HTERT RPE-1 (cell line): Measurements from ENCODE around the gene THSD8.

ENCODE experiments used
- in situ Hi-C: fragments of 300-500 bp; cut with MboI; formaldehyde crosslinking; loops from 4 replicates; pipeline ENCODE4 v1.14.3; 2020; ENCODE audit warnings: low sequenced_read_pairs

Gene THSD8

DNA sequence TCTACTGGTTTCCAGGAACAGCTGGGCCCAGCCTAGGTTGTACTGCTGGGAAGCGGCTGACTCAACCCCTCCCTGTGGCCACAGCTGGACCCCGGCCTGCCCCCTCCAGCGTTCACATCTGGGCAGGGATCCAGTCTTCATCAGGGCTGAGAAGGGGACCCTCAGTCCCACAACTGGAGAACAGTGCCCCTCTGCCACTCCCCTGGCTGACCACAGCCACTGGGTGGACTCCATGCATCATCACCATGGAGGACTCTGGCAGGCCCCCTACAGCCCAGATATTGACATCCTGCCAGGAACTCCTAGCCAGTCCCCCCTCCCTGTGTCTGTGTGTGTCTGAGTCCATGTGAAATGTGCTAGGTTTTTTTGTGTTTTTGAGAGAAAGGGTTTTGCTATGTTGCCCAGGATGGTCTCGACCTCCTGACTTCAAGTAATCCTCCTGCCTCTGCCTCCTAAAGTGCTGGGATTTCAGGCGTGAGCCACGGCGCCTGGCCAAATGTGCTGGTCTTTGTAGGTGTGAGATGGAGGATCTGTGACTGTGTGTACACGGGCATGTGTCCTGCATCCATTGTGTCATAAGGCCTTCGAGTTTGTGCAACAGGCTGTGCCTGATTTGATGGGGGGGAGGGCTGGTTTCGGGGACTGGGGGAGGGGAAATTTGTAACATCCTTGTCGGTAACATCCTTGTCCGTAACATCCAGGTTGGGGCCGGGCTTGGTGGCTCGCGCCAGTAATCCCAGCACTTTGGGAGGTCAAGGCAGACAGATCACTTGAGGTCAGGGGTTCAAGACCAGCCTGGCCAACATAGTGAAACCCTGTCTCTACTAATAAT, 22.5 kb upstream of the THSD8 start:
- in situ Hi-C loops, result no loop called here

DNA sequence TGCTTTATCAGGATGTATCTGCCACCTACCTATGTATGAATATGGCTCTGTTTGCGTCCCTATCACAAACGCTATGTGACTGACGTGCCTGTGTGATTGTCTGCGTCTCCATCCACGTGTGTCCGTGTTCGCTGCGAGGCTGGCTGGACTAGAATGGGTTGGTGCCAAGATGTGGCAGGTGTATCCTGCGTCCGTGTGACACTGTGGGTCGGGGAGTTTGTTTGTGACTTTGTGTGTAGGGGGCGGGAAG, 19.8 kb upstream of the THSD8 start:
- in situ Hi-C loops, result no loop called here

DNA sequence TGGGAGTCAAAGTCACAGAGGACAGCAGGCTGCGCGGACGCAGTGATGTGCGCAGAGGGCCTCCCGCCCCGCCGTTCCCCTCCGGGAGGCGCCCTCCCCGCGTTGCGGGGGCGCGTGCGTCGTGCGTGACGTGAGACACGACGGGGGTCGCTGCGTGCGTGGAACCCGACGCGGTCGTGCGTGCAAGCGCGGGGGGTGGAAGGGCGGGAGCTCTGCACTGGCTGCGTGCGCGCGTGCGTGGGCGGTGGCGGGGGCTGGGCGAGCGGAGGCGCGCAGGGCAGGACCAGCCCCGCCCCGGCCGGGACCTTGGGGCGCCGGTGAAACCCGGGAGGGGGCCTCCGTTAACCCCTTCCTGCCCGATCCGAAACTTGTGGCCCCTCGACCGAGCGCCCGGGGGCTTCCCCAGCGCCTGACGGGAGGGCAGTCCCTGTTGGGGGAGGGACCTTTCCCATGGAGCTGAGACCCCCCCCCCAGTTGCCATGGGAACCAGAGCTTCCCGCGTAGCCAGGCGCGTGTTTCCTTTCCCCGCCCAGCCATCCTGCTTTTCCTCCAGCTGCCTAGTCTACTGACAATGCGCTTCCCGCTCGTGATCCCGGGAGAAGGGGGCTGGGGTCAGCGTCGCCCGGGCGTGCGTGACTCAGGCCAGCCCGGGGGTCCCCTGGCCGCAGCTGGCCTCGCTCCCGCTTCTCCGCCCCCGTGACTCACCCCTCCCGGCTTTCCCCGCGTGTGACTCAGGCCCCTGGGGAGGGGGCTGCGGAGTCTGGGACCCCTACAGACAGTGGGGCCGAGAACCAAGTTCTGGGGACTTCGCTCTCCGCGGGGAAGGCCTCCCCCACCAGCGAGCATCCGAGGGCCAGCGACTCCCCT, 19.2 kb upstream of the THSD8 start:
- in situ Hi-C loops, result no loop called here

DNA sequence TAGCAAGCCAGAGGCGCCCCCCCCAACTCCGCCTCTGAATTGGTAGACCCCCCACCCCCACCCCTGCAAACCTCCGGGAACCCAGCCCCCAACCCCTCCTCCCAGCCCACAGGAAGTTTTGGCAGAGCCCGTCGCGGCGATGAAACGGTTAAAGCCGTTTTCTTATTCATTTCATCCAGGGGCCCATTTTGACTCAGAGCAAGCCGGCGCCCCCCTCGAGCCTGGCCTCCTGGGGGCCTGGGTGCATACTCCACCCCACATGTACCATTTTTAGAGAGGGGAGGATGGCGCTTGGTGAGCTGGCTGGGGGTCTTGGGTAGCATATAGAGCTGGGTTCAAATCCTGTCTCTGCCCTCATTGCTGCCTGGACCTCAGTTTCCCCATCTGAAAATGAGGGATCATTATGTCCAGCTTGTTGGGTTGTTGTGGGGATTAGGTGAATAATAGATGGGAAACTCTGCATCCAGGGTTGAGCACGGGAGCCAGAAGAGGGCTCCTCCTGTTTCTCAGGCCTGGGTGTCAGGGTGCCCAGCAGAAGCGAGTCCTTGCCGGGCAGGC, 18.5 kb upstream of the THSD8 start:
- in situ Hi-C loops, result no loop called here

DNA sequence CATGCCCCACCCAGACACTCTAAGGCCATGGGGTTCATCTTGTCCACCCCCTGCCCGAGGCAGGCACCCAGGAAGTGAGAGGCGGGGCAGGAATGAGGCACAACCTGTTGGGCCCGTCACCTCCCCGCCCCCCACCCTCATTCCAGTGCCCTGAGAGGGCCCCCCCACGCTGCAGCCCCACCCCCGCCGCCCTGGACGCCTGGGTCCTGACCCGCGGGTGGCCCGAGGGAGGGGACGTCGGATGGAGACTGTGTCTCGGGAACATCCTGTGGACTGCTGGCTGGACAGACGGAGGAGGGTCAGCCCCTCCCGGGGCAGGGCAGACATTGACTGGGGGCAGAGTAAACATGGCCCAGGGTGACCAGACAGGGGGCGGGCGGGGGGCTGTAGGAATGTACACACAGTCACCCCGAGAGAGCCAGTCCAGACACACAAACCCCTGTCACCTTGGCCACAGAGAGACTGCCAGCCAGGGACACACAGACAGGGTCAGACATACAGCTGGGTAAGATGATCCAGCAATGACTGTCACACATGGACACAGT, 17.9 kb upstream of the THSD8 start:
- in situ Hi-C loops, result no loop called here

DNA sequence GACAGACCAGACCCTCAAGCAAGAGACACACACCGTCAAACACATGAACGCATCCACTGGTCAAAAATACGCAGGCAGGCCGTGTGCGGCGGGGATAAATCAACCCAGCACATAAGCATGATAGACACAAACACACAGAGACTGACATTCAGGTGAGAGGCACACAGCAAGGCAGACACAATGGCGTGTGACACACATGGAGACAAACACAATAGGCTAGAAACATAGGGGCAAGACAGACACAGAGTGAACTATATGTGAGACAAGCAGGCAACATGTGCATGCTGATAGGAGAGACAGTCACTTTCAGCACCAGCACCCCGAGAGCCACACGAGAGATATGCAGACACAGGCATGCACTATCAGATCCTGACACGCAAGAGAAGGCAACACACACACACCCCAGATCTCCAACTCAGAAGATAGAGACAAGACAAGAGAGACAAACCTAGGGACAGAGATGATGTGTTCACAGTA, 17.4 kb upstream of the THSD8 start:
- in situ Hi-C loops, result no loop called here

DNA sequence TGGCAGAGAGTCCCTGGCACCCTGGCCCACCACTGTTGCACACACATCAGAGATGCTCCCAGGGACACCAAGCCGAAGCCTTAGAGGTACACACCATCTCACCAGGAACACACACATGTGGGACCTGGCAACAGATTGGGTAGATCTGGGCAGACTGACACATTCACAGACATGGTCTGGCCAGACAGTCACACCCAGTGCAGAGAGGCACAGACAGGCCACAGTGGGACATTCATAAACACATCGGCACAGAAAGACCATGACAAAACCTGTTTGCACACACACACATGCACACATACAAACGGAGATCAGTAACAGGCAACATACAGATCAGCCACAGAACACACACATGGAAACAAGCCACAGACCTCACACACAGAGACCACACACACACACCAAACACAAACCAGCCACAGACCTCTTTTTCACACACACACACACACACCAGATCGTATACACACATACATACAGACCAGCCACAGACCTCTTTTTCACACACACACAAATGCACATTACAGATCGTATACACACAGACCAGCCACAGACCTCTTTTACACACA, 16.9 kb upstream of the THSD8 start:
- in situ Hi-C loops, result no loop called here

DNA sequence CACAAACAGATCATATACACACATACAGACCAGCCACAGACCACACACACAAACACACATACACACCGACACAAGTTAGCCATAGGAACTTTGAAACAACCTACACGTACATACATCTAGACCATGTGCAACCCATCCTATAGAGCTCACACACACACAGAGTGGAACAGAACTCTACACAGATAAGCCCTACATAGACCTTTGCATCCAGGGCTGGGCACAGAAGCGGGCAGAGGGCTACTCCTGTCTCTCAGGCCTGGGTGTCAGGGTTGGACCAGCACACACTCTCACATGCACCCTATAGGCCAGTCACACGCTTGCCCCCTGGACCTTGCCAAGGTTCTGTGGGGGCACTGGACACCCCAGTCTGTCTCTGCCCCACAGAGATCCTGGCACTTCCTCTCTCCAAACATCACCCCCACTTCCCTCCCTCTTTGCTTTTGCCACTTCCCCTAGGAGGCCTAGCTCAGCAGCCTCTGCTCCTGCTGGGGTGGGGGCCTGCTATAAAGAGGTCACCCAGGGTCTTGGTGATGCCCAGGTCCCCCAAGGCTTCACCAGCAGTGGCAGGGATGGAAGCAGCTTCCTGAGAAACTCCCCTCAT, 16.3 kb upstream of the THSD8 start:
- in situ Hi-C loops, result no loop called here

DNA sequence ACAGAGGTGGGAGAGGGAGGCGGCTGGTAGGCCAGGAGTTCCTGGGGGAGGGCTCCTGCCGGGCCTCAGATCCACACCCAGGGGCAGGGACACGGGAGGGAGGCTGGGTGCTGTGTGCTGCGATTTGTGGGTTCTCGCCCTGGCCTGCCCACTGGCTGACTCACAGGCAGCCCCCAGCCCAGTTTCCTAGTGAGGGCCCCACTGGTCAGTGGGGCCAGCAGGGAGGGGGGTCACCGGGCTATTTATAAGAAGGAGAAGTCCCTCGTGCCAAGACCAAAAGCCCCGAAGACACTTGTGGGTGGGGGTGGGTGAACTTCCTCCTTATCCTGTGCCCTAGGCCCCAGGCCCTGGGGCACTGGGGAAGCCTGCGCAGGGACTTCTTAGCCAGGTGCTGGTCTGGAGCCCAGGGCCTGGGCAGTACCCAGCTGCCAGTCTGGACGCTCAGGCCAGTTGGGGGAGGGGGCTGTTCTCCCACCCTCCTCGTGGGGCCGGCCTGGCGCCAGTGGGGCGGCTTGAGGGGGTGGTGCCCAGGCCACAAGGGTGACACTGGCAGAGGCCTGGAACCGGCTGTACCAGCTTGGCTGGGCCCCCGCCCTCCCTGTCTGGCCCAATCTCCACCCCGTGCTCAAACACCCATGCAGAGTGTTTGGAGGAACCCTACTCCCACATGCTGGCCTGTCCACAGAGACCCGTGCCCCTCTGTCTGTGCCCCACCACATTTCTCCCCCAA, 15.6 kb upstream of the THSD8 start:
- in situ Hi-C loops, result no loop called here

DNA sequence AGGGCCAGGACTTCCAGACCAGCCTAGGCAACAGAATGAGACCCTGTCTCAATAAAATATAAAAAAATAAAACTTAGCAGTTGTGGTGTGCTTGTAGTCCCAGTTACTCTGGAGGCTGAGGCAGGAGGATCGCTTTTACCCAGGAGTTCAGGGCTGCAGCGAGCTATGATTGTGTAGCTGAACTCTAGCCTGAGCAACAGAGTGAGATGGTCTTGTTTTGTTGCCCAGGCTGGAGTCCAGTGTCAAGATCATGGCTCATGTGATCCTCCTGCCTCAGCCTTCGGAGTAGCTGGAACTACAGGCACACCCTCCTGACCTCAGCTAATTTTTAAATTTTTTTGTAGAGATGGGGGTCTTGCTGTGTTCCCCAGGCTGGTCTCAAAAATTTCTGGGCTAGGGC, 14.9 kb upstream of the THSD8 start:
- in situ Hi-C loops, result no loop called here

DNA sequence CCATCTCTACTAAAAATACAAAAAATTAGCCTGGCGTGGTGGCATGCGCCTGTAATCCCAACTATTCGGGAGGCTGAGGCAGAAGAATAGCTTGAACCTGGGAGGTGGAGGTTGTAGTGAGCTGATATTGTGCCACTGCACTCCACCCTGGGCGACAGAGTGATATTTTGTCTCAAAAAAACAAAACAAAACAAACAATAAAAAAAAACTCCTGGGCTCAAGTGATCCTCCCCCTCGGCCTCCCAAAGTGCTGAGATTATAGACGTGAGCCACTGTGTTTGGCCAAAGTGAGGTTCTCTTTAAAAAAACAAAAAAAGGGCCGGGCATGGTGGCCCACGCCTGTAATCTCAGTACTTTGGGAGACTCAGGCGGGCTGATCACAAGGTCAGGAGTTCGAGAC, 14.4 kb upstream of the THSD8 start:
- in situ Hi-C loops, result no loop called here

DNA sequence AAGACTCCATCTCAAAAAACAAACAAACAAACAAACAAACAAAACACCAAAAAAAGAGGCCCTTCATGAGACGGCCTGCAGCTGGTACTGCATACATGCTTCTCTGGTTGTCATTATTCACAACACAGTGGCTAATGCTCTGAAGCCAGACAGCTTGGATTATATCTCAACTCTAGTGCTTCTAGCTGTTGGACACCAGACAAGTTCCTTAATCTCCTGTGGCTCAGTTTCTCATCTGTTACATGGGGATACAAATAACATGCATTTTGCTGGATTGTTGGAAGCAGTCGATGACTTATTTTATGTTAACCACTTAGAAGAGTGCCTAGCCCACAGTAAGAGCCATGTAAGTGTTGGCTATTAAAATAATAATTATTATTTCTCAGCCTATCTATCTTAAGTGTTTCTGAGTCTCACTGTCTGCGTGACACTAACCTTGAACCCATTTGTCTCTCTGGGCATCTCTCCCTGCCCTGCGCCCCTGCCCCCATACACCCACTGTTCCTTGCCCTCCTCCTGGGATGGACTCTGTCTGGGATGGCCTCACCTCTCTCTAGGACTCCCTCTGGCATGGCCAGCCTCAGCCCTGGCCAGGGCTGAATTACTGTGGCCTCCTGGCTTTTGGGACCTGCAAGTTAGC, 13.7 kb upstream of the THSD8 start:
- in situ Hi-C loops, result no loop called here

DNA sequence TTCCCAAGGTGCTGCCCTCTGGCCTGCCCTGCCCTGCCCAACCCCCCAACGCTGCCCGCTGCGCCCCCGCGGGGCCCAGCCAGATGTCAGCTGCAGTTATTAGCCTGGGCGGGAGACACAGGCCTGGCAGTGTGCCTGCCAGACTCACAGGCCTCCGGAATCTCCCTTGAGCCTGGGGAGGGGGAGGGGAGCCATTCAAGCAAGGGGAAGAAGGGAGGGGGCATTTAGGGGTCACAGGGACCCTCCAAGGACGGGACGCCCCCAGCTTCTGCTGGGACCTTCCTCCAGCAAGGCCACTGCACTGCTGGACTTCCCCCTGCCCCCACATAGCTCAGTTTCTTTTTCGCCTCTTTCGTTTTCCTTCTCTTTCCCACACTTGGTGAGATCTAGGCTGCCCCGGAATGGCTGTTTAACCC, 13.2 kb upstream of the THSD8 start:
- in situ Hi-C loops, result no loop called here

DNA sequence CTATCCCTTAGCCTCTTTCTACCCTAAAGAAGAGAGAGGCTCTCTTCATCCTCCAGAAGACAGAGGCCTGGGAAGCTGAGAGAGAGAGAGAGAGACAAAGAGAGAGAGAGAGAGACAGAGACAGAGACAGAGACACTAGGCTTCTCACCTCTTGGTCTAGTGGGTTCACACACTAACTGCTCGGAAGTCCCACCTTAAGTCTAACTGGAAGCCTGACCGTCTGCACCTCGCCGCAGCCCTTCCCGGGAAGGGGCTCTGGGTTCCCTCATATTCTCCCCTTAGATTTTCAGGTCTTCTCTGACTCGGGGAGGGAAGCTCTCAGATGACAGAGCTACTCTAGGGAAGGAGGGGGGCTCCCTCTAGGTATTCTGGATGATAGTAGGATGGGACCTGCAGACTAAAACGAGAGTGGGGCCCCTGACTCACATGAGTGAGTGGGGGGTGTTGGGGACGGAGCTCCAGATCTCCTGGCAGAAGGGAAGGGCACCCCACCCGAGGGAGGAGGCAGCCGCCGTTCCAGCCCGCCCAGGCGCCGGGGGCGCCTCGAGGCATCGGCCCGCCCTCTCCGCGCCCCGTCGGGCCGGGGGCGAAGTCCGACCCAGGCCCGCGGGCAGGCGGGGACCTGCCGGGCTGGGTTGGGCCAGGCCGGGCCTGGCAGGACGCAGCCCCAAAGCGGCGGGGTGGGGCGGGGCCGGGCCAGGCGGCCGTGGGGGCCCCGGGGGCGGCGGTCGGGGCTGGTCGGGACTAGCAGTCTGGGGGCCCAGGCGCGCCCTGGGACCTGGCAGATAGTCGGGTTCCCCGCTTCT, 12.6 kb upstream of the THSD8 start:
- in situ Hi-C loops, result no loop called here

DNA sequence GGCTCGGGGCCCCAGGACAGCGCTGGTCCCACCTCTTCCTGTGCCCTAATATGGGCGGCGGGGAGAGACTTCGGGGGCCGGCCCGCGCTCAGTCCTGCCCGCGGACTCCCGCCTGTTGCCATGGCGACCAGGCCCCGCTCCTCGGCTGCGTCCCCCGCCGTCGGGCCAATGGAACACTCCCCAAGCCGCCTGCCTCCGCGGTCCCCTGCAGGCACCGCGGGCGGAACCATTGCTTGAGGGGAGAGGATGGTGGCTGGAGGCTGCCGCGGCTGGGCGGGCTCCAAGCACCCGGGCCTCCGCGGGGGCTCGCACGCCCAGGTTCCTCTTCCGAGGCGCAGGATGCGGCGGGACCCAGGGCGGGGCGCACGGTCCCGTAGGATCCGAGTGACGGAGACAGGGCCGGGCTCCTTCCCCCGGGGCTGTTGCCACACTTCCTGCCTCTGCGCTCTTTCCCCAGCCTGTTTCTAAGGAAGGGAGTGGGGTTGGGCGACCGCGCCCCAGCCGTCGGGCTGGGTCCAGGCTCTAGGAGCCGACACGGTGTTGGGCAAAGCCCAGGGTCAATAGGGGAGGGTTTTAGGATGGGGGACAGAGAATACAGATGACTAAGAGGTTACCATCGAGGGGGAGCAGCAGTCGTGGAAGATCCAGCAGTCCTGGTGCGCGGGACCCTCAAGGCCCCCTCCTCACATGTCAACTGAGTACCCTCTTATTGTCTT, 11.8 kb upstream of the THSD8 start:
- in situ Hi-C loops, result no loop called here

DNA sequence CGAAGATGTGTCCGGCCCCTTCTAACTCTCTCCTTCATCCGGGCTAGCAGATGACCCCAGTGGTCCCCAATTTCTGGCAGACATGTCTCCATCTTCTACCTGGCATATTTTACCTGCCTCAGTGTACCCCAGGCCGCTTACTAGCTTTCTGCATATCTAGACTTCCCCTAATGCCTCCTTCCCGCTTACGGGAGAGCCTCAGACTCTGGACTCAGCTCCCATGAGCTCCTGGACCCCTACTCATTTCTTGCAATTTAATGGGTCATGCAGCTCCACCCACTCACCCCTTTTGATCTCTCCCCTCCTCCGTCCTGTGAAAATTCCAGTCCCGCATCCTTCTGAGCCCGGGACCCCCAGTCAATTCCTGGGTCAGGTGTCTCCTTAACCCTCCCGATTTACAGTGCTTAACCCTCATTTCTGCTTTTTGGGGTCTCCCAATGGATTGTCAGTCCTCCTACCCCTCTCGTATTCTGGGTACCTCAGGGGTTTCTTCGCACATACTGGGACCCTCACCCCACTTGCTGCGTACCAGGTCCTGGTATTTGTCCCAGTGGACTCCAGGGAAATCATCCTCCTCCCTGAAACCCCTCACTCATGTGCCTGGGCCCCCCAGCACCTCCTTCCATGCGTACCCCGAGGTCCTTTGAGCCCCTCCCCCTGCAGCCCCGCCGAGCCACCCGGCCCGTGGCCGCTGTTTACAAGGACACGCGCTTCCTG, 11.1 kb upstream of the THSD8 start:
- in situ Hi-C loops, result no loop called here

DNA sequence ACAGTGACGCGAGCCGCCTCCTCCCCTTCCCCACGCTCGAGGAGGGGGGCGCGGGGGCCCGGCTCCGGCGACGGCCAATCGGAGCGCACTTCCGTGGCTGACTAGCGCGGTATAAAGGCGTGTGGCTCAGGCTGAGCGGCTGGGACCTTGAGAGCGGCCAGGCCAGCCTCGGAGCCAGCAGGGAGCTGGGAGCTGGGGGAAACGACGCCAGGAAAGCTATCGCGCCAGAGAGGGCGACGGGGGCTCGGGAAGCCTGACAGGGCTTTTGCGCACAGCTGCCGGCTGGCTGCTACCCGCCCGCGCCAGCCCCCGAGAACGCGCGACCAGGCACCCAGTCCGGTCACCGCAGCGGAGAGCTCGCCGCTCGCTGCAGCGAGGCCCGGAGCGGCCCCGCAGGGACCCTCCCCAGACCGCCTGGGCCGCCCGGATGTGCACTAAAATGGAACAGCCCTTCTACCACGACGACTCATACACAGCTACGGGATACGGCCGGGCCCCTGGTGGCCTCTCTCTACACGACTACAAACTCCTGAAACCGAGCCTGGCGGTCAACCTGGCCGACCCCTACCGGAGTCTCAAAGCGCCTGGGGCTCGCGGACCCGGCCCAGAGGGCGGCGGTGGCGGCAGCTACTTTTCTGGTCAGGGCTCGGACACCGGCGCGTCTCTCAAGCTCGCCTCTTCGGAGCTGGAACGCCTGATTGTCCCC, 10.4 kb upstream of the THSD8 start, which contains the start of gene JUNB:
TSS of gene JUNB (plus strand) at position 142 of the 706 bp plus-strand sequence. CDS start at position 428, 286 bp downstream.
- in situ Hi-C loops, result no loop called here
